ENCODE results near the gene STK26.

STK26 gene

DNA sequence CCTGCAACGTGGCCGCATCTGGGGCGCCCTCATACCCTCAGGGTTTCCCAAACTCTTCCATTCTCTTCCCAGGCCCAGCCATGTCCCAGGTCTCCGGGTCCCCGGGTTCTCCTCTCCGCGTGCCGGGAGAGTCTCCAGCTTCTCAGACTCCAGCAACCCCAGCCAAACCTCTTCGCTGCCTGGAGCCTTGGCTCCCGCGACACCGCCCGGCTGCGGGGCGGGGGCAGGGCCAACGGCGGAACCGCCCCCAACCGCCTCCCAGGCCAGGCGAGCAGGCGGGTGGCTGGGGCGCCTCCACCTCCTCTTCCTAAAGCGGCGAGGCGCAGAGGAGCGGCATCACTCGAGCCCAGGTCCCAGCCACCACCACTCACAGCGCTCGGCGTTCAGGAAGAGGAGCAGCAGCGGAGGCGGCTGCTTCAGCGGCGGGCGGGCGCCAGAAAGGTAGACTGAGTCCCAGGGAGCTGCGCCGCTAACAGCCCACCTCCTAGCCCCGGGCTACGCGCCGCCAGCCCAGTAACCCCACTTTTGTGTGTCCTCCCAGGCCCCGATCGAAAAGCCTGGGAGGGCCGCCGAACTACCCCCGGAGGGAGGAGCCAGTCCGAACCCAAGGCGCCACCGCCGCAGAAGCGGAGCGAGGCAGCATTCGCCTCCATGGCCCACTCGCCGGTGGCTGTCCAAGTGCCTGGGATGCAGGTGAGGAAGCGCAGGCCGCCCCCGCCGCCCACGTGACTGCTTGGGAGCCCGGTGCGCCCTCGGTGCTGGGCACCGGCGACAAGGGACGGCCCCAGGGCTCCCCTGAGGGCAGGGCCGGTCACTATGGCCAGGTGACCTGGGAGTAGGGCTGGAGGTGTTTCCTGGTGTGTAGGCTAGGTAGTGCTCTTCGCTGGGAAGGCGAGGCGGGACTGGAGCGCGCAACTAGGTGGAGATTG, at the start of gene STK26:
Gene STK26, plus strand, starts transcription at position 336 of the 929 bp plus-strand sequence. Its CDS starts 316 bp downstream, at position 652.
- Histone ChIP-seq H2AFZ (ENCODE audit: low read depth) (peak within 1 kb of the TSS; percentile 73), H3K9ac (peak within 1 kb of the TSS; percentile 80), H3K4me3 (IDR thresholded peaks at IDR 0.05; ENCODE audit: insufficient read depth, low read depth, low read length) (no peak within 1 kb of the TSS), H3K4me2 (peak within 1 kb of the TSS; percentile 94), H3K27ac (peak within 1 kb of the TSS; percentile 82), H4K20me1 (ENCODE audit: insufficient read depth) (no peaks in the 10 kb centered on the region), H3K79me2 (ENCODE audit: insufficient read depth, low read depth) (peaks cover 46% of the 10 kb centered on the region), H3K4me1 (ENCODE audit: low read depth, poor library complexity, severe bottlenecking) (peaks cover 20% of the 10 kb centered on the region), H3K27me3 (ENCODE audit: insufficient read depth, low read depth) (no peaks in the 10 kb centered on the region), H3K36me3 (ENCODE audit: insufficient read depth) (no peaks in the 10 kb centered on the region)
- TF ChIP-seq, protein P1, sequence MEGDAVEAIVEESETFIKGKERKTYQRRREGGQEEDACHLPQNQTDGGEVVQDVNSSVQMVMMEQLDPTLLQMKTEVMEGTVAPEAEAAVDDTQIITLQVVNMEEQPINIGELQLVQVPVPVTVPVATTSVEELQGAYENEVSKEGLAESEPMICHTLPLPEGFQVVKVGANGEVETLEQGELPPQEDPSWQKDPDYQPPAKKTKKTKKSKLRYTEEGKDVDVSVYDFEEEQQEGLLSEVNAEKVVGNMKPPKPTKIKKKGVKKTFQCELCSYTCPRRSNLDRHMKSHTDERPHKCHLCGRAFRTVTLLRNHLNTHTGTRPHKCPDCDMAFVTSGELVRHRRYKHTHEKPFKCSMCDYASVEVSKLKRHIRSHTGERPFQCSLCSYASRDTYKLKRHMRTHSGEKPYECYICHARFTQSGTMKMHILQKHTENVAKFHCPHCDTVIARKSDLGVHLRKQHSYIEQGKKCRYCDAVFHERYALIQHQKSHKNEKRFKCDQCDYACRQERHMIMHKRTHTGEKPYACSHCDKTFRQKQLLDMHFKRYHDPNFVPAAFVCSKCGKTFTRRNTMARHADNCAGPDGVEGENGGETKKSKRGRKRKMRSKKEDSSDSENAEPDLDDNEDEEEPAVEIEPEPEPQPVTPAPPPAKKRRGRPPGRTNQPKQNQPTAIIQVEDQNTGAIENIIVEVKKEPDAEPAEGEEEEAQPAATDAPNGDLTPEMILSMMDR (conservative IDR thresholded peaks at IDR 0.05; ENCODE audit: low read depth, low read length): no peak

DNA sequence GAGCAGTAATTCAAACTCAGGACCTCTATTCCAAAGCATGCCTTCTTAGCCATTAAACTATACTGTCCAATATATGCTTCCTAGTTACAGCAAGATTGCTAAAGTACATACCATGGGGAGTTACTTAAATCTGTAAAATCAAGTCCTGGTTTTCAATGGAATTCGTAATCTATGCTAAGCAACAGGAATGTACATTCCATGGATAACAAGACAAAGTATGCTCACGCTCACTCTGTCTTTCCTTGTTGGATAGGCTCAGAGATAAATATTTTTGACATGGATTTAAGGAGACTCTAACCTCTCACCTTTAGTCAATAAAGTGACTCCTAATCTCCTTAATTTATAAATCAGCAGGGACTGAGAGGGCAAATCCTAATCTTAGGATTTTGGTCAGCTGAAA, 47.3 kb upstream of the STK26 start:
- Histone ChIP-seq H3K4me3 (IDR thresholded peaks at IDR 0.05; ENCODE audit: insufficient read depth, low read depth, low read length) (no peak overlapping the region), H3K4me2 (no peak overlapping the region), H3K9ac (no peak overlapping the region), H3K27me3 (ENCODE audit: insufficient read depth, low read depth) (no peaks in the 10 kb centered on the region), H2AFZ (ENCODE audit: low read depth) (no peak overlapping the region), H3K79me2 (ENCODE audit: insufficient read depth, low read depth) (no peaks in the 10 kb centered on the region), H4K20me1 (ENCODE audit: insufficient read depth) (no peaks in the 10 kb centered on the region), H3K4me1 (ENCODE audit: low read depth, poor library complexity, severe bottlenecking) (no peaks in the 10 kb centered on the region), H3K27ac (no peak overlapping the region), H3K36me3 (ENCODE audit: insufficient read depth) (no peaks in the 10 kb centered on the region)
- TF ChIP-seq, protein P1 (conservative IDR thresholded peaks at IDR 0.05; ENCODE audit: low read depth, low read length): no peak

DNA sequence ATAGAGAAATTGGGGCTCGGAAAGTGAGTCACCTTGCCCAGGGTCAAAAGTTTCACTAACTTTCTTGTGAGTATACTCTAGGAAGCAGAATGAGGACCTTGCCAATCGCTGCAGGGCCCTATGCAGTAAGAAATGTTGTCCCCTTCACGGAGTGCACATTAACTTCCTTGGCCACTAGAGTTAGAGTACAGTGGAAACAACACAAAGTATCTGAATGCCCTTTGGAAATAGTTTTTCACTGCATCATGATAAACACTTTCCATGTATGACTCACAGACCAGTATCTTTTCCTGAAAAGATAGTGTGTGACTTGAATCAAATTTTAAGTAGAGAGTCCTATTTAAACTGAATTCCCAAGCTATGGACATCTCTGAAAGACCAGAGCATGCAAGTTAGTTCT, 45.5 kb upstream of the STK26 start:
- TF ChIP-seq, protein P1 (conservative IDR thresholded peaks at IDR 0.05; ENCODE audit: low read depth, low read length): no peak
- Histone ChIP-seq H3K36me3 (ENCODE audit: insufficient read depth) (no peaks in the 10 kb centered on the region), H3K9ac (no peak overlapping the region), H3K79me2 (ENCODE audit: insufficient read depth, low read depth) (no peaks in the 10 kb centered on the region), H3K27me3 (ENCODE audit: insufficient read depth, low read depth) (no peaks in the 10 kb centered on the region), H4K20me1 (ENCODE audit: insufficient read depth) (no peaks in the 10 kb centered on the region), H3K27ac (no peak overlapping the region), H2AFZ (ENCODE audit: low read depth) (no peak overlapping the region), H3K4me1 (ENCODE audit: low read depth, poor library complexity, severe bottlenecking) (no peaks in the 10 kb centered on the region), H3K4me2 (no peak overlapping the region), H3K4me3 (IDR thresholded peaks at IDR 0.05; ENCODE audit: insufficient read depth, low read depth, low read length) (no peak overlapping the region)

DNA sequence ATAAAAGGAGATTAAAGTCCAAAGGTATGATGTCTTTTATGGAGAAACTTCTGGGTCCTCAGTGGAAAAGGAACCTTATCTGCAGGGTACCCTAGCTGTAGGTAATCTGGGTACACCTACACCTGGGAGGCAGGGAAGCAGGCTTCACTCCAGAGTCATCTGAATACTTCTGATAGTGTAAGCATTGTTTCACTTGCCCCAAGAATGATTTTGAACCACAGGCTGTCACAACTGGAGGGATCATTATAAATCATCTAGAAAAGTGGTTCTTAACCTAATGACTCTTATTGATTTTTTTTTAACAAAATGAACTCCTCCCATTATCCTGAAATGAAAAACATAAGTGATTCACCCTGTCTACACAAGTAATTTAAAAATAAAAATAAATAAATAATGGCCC, 44.0 kb upstream of the STK26 start:
- TF ChIP-seq, protein P1 (conservative IDR thresholded peaks at IDR 0.05; ENCODE audit: low read depth, low read length): no peak
- no peak overlapping the region for H3K4me3 ChIP-seq (IDR thresholded peaks at IDR 0.05; ENCODE audit: insufficient read depth, low read depth, low read length)
- H3K4me2 ChIP-seq: no peak overlapping the region
- no peaks in the 10 kb centered on the region for H3K36me3 ChIP-seq (ENCODE audit: insufficient read depth)
- no peak overlapping the region for H2AFZ ChIP-seq (ENCODE audit: low read depth)
- no peak overlapping the region for H3K9ac ChIP-seq
- H3K4me1 ChIP-seq (ENCODE audit: low read depth, poor library complexity, severe bottlenecking): no peaks in the 10 kb centered on the region
- no peaks in the 10 kb centered on the region for H3K79me2 ChIP-seq (ENCODE audit: insufficient read depth, low read depth)
- H3K27ac ChIP-seq: no peak overlapping the region
- H3K27me3 ChIP-seq (ENCODE audit: insufficient read depth, low read depth): no peaks in the 10 kb centered on the region
- no peaks in the 10 kb centered on the region for H4K20me1 ChIP-seq (ENCODE audit: insufficient read depth)
